LNCAP (cell line): ENCODE data around the gene SP4.

Experiments
- CTCF ChIP-seq: fragments of 450-650 bp; IDR thresholded peaks from 2 replicates; pipeline ENCODE4 v1.5.1; 2017; ENCODE audit warnings: mild to moderate bottlenecking

The SP4 gene

GRCh38 chr7:21526448-21526847, 98.6 kb downstream of the SP4 start:
- no peak for TF ChIP-seq CTCF

GRCh38 chr7:21538936-21539495, 111.1 kb downstream of the SP4 start:
- TF ChIP-seq CTCF: no peak

GRCh38 chr7:21542891-21543527, 115.1 kb downstream of the SP4 start, which contains the start of gene DNAH11:
Gene DNAH11, plus strand, starts transcription at chr7:21543039. Its CDS starts 207 bp downstream, at chr7:21543246.
- TF ChIP-seq CTCF: no peak

- no peak for TF ChIP-seq CTCF
Measured at GRCh38 chr7:21543528-21544302, 115.8 kb downstream of the SP4 start.

- no peak for TF ChIP-seq CTCF
Measured at GRCh38 chr7:21544303-21544656, 116.4 kb downstream of the SP4 start.

- TF ChIP-seq CTCF: no peak
Measured at GRCh38 chr7:21544715-21545114, 116.8 kb downstream of the SP4 start.

GRCh38 chr7:21547501-21547900, 119.6 kb downstream of the SP4 start:
- TF ChIP-seq CTCF: no peak
